SU-DHL-6 (cell line): ENCODE data around the gene RPL18A.

ENCODE experiments used
- H2AFZ ChIP-seq: fragments of 200-600 bp; sonication (generic); 2 replicates; pipeline ENCODE4 v1.6.1; 2014; ENCODE audit warnings: low read depth, mild to moderate bottlenecking, moderate library complexity, mixed read lengths, antibody characterized with exemption, low read length; ENCODE audit not compliant: severe bottlenecking
- H3F3A ChIP-seq: fragments of 200-600 bp; shearing (Covaris generic); 2 replicates; pipeline ENCODE4 v1.6.0; 2016; ENCODE audit warnings: antibody characterized with exemption, mild to moderate bottlenecking; ENCODE audit not compliant: insufficient read depth
- H3K27ac ChIP-seq: fragments of 200-600 bp; sonication (generic); 2 replicates; pipeline ENCODE4 v1.5.1; 2016; ENCODE audit warnings: low read depth, mild to moderate bottlenecking, low read length, moderate library complexity, mixed read lengths
- H3K27me3 ChIP-seq: fragments of 200-600 bp; sonication (generic), shearing (Covaris generic); 2 replicates; pipeline ENCODE4 v1.6.0; 2014; ENCODE audit warnings: mild to moderate bottlenecking, low read length
- H3K36me3 ChIP-seq: fragments of 200-600 bp; sonication (generic); 2 replicates; pipeline ENCODE4 v1.6.1; 2014; ENCODE audit warnings: mild to moderate bottlenecking, low read length, mixed read lengths
- H3K4me2 ChIP-seq: fragments of 300-600, 200-600 bp; shearing (Covaris generic), sonication (generic); 2 replicates; pipeline ENCODE4 v1.6.0; 2014; ENCODE audit warnings: low read length, low read depth, mild to moderate bottlenecking; ENCODE audit not compliant: poor library complexity, severe bottlenecking
- H3K4me3 ChIP-seq: fragments of 200-600 bp; sonication (generic); 2 replicates; pipeline ENCODE4 v1.5.1; 2014; ENCODE audit warnings: antibody characterized with exemption, low read length, mild to moderate bottlenecking, mixed read lengths; ENCODE audit not compliant: insufficient read depth, poor library complexity, severe bottlenecking
- H3K79me2 ChIP-seq: fragments of 200-600 bp; sonication (generic); 2 replicates; pipeline ENCODE4 v1.6.1; 2014; ENCODE audit warnings: mild to moderate bottlenecking, low read length, moderate library complexity; ENCODE audit not compliant: insufficient read depth
- H3K9ac ChIP-seq: fragments of 200-600 bp; sonication (generic); 2 replicates; pipeline ENCODE4 v1.7.0; 2014; ENCODE audit warnings: mild to moderate bottlenecking, low read length
- H3K9me2 ChIP-seq: fragments of 200-600 bp; sonication (generic); replicated peaks from 2 replicates; pipeline ENCODE4 v1.6.1; 2014; ENCODE audit warnings: low read length; ENCODE audit not compliant: insufficient read depth
- H3K9me3 ChIP-seq: fragments of 200-600 bp; sonication (generic); 2 replicates; pipeline ENCODE4 v1.6.1; 2014; ENCODE audit warnings: low read length, mixed read lengths; ENCODE audit not compliant: insufficient read depth
- H4K20me1 ChIP-seq: fragments of 200-600 bp; sonication (generic); 2 replicates; pipeline ENCODE4 v1.6.1; 2014; ENCODE audit warnings: low read depth, mild to moderate bottlenecking, antibody characterized with exemption, low read length, moderate library complexity, mixed read lengths
- CTCF ChIP-seq: fragments of 200-600 bp; sonication (generic); IDR thresholded peaks from one replicate; pipeline ENCODE4 v1.5.1; 2017; ENCODE audit warnings: antibody characterized with exemption, mild to moderate bottlenecking, low read length, moderate library complexity; ENCODE audit not compliant: insufficient read depth, poor library complexity, severe bottlenecking
- EZH2phosphoT487 ChIP-seq: fragments of 200-600 bp; sonication (generic), shearing (Covaris generic); conservative IDR thresholded peaks from 2 replicates; pipeline ENCODE4 v1.6.1; 2018; ENCODE audit warnings: mild to moderate bottlenecking, antibody characterized with exemption, low read length, moderate library complexity, mixed read lengths

RPL18A gene

DNA sequence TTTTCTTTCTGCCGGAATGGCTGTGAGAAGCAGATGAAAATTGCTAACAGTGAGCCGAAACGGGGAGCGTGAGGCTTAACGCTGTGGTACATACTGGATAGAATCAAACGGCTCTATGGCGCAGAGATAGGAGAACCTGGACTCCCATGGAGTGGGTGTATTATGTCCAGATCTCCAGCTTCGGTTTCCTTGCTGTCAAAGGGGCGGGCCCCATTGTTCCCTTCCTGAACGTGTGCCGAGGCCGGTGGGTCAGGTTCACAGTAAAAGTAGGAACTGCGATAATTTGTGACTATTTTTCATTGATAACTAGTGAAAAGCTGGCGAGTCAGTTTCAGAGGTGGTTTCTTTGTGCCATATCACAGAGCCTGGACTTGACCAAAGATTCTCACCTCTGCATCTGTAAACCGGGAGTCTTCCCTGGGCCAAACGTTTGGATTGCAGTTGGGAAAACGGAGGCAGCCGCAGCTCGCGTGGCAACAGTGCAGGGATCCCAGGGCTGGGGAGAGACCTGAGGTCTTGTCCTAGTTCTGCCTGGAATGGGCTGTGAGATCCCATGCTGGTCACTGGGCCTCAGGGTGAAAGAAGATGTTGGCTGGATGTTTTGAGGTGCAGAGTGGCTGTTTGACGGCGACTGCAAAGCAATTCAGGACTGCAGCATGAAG lies 752 bp downstream of the RPL18A start:
- H4K20me1 ChIP-seq: peaks cover 5% of the 10 kb centered on the region; the same call in 1 of the 2 replicates
- H3K9me3 ChIP-seq: no peaks in the 10 kb centered on the region
- H3K79me2 ChIP-seq: peaks cover 23% of the 10 kb centered on the region
- H3K4me2 ChIP-seq: peak overlapping the region; percentile 88
- H3K4me3 ChIP-seq: peak overlapping the region; percentile 90
- no peaks in the 10 kb centered on the region for H3K9me2 ChIP-seq
- peaks cover 48% of the 10 kb centered on the region for H3F3A ChIP-seq
- H3K36me3 ChIP-seq: peaks cover 23% of the 10 kb centered on the region
- peak overlapping the region; percentile 45 for H3K27ac ChIP-seq
- peak overlapping the region; percentile 85 for H3K9ac ChIP-seq
- H2AFZ ChIP-seq: no peak overlapping the region
- H3K27me3 ChIP-seq: no peaks in the 10 kb centered on the region
- TF ChIP-seq EZH2phosphoT487 (no peak), CTCF (no peak)

DNA sequence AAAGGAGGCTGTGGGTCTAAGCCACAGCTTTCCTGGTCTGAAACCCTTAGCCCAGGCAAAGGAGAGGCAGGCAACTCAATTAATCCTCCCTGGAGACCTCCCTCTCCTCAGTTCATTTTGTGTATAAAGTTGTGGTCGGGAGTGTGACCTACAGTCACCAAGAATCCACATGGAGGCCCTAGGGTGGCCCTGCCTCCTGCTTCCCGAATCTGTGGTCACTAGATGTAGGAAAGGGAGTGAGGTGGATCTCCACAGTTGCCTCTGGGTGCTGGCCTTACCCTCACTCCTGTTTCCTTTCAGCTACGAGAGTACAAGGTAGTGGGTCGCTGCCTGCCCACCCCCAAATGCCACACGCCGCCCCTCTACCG lies 1.3 kb downstream of the RPL18A start:
- Histone ChIP-seq H2AFZ (no peak overlapping the region), H3K27ac (peak overlapping the region; percentile 45), H3K9me3 (no peaks in the 10 kb centered on the region), H3K9me2 (no peaks in the 10 kb centered on the region), H3K4me3 (peak overlapping the region; percentile 90), H3K27me3 (no peaks in the 10 kb centered on the region), H3K9ac (peak overlapping the region; percentile 85), H3K4me2 (peak overlapping the region; percentile 88), H4K20me1 (peaks cover 5% of the 10 kb centered on the region; the same call in 1 of the 2 replicates), H3K79me2 (peaks cover 23% of the 10 kb centered on the region), H3F3A (peaks cover 51% of the 10 kb centered on the region), H3K36me3 (peaks cover 23% of the 10 kb centered on the region)
- TF ChIP-seq CTCF (no peak), EZH2phosphoT487 (no peak)

DNA sequence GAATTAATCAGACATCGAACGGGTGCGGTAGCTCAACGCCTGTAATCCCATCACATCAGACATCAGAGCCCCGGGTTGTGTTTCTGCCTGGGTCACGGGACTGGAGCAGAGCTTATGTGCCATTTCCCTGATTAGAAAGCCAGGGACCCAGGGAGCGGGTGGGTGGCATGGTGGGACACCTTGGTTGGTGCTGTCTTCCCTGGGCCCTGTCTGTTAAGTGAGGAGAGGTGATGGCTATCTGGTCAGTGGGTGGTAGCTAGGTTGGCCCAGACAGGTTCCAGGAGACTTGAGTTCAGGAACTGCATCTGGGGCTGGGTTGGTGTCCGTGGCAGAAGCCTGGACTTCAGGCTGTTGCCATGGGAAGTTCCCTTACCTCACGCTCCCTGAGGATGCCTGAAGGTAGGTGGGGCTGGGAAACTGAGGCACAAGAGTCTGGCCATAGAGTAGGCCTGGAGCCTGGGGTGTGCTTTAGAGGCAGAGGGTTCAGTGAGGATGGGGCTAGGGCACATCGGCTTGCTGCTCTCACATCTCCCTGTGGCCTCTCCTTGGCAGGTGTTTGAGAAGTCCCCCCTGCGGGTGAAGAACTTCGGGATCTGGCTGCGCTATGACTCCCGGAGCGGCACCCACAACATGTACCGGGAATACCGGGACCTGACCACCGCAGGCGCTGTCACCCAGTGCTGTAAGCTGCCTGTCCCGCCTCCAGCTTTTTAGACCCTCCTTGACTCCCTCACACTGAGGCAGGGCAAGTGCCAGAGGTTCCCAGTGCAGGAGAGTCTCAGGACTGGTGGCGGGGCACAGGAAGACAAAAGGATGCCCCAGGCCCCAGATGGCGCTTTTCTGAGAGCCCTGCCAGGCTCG lies 2.1 kb downstream of the RPL18A start:
- H4K20me1 ChIP-seq: peaks cover 5% of the 10 kb centered on the region; the same call in 1 of the 2 replicates
- H3K9ac ChIP-seq: peak overlapping the region; percentile 85
- H3K79me2 ChIP-seq: peaks cover 23% of the 10 kb centered on the region
- peaks cover 51% of the 10 kb centered on the region for H3F3A ChIP-seq
- peak overlapping the region; percentile 88 for H3K4me2 ChIP-seq
- TF ChIP-seq EZH2phosphoT487: no peak
- TF ChIP-seq CTCF: no peak
- no peak overlapping the region for H2AFZ ChIP-seq
- H3K9me2 ChIP-seq: no peaks in the 10 kb centered on the region
- H3K36me3 ChIP-seq: peaks cover 23% of the 10 kb centered on the region
- H3K9me3 ChIP-seq: no peaks in the 10 kb centered on the region
- peak overlapping the region; percentile 37 for H3K27ac ChIP-seq
- peak overlapping the region; percentile 90 for H3K4me3 ChIP-seq
- no peaks in the 10 kb centered on the region for H3K27me3 ChIP-seq
